Activated CD8-positive, alpha-beta memory T cell treated with anti-CD3 and anti-CD28 coated beads for 1 hour (primary cell): Measurements from ENCODE around the gene OTP.
"Not testable (repeated sequence)": the region's sequence is repeated elsewhere in the genome, so short reads cannot be mapped to it uniquely, and the experiment has no call there.

Experiments used
- DNase-seq, 2 donors: peaks; one replicate each; pipeline ENCODE4 v3.0.0-alpha.2; 2020; ENCODE audit warnings: low read depth in 1 of 2; ENCODE audit errors: extremely low read depth in 1 of 2

The OTP gene

DNA sequence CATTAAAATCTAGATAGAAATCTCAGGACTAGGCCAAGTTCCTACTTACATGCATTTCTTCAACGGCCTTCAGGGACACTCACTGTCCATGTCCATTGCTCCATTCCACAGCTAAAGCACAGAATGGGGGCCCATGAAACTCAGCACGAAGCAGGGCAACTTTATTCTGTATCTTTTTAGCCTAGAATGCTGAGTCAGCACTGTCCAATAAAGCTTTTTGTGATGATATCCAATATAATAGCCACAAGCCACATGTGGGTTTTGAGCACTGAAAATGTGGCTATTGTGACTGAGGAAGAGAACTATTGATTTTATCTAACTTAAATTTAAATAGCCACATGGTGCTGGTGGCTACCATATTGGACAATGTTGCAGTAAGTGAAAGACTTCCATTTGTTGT, 21.6 kb downstream of the OTP start:
- DNase-seq: no peak

DNA sequence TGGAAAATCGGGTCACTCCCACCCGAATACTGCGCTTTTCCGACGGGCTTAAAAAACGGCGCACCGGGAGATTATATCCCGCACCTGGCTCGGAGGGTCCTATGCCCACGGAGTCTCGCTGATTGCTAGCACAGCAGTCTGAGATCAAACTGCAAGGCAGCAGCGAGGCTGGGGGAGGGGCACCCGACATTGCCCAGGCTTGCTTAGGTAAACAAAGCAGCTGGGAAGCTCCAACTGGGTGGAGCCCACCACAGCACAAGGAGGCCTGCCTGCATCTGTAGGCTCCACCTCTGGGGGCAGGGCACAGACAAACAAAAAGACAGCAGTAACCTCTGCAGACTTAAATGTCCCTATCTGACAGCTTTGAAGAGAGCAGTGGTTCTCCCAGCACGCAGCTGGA, 29.6 kb downstream of the OTP start:
- DNase-seq: not testable (repeated sequence)

GRCh38 chr5:77607324-77607723, 31.2 kb downstream of the OTP start:
- no peak for DNase-seq

GRCh38 chr5:77606279-77606678, 32.2 kb downstream of the OTP start:
- DNase-seq: no peak

DNA sequence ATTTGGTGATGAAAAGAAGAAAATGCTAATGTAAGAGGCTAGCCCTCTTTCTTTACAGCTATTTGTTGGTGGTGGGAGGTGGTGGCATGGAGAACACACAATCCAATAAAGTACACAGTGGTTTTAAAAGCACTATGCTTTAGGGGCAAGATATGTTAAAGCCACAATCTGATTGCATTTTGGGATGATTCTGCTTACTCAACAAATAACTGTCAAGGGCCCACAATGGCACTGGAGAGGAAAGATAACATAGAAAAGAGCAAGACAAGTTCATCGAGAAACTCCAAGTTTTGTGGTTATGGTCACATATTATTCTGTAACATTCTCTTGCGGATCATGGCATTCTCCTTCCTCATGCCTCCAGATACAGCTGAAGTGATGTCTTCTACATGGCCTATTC, 38.8 kb downstream of the OTP start:
- no peak for DNase-seq

GRCh38 chr5:77590347-77590746, 48.2 kb downstream of the OTP start:
- DNase-seq: no peak

DNA sequence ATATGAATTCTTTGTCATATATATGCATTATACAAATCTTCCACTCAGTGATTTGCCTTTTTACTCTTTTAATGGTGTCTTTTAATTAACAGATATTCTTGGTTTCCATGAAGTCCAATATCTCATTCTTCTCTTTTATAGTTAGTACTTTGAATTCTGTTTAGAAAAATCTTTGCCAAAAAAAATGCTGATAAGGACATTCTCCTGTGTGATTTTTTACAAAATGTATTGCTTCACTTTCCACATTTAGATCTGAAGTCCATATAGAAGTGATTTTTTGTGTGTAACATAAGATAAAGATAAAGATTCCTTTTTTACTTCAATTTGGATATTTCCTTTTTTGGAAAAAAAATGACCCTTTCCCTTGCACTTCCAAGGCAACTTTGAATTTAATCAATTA, 50.3 kb downstream of the OTP start:
- no peak for DNase-seq

GRCh38 chr5:77586101-77586500, 52.4 kb downstream of the OTP start:
- no peak for DNase-seq

- DNase-seq: not testable (repeated sequence)
Measured at GRCh38 chr5:77582143-77582542, 56.4 kb downstream of the OTP start.
